ENCODE measurements around the gene METTL24.
"Not testable (repeated sequence)": the region's sequence is repeated elsewhere in the genome, so short reads cannot be mapped to it uniquely, and the experiment has no call there.

The METTL24 gene

GRCh38 chr6:110250058-110250457 lies 108.1 kb downstream of the METTL24 start:
- no peak for DNase-seq

GRCh38 chr6:110246900-110247546 lies 111.1 kb downstream of the METTL24 start:
- DNase-seq, result no peak

- no peak for DNase-seq
Observed at GRCh38 chr6:110246378-110246777, 111.8 kb downstream of the METTL24 start.

- DNase-seq, result not testable (repeated sequence)
Observed at GRCh38 chr6:110244621-110245020, 113.5 kb downstream of the METTL24 start.

- no peak for DNase-seq
Observed at GRCh38 chr6:110239526-110240274, 118.4 kb downstream of the METTL24 start.

GRCh38 chr6:110236007-110236406 lies 122.1 kb downstream of the METTL24 start:
- not testable (repeated sequence) for DNase-seq

- DNase-seq, result no peak
Observed at GRCh38 chr6:110233770-110234374, 124.3 kb downstream of the METTL24 start.

- no peak for DNase-seq
Observed at GRCh38 chr6:110232450-110232849, 125.7 kb downstream of the METTL24 start.

- DNase-seq, result no peak
Observed at GRCh38 chr6:110226261-110226660, 131.9 kb downstream of the METTL24 start.

GRCh38 chr6:110221738-110222137 lies 136.4 kb downstream of the METTL24 start:
- no peak for DNase-seq

- DNase-seq, result no peak
Observed at GRCh38 chr6:110217266-110217665, 140.9 kb downstream of the METTL24 start.

- DNase-seq, result no peak
Observed at GRCh38 chr6:110216140-110216539, 142.0 kb downstream of the METTL24 start.

- DNase-seq, result no peak
Observed at GRCh38 chr6:110214338-110214737, 143.8 kb downstream of the METTL24 start.

GRCh38 chr6:110211753-110212152 lies 146.4 kb downstream of the METTL24 start:
- DNase-seq, result no peak

- DNase-seq, result no peak
Observed at GRCh38 chr6:110207652-110208051, 150.5 kb downstream of the METTL24 start.

GRCh38 chr6:110201151-110201884 lies 156.8 kb downstream of the METTL24 start:
- no peak for DNase-seq

- no peak for DNase-seq
Observed at GRCh38 chr6:110198561-110198960, 159.6 kb downstream of the METTL24 start.

- no peak for DNase-seq
Observed at GRCh38 chr6:110196874-110197273, 161.3 kb downstream of the METTL24 start.

GRCh38 chr6:110195639-110196038 lies 162.5 kb downstream of the METTL24 start:
- no peak for DNase-seq
